T-helper 1 cell treated with Interleukin-12 subunit alpha and Interleukin-12 subunit beta and Interleukin-4 antibody, amounts not matched to agents 30 μg/mL and 1 μg/mL, for 36 hours (primary cell): Measurements from ENCODE around the gene POLE.
A peak's percentile ranks its signal among the peaks of the same experiment; 100 is the strongest.

ENCODE experiments used
- H3K27ac Mint-ChIP-seq: one replicate; pipeline ENCODE4 v1.8.0; 2021; ENCODE audit warnings: mild to moderate bottlenecking, mixed read lengths
- H3K27me3 Mint-ChIP-seq: one replicate; pipeline ENCODE4 v1.8.0; 2021; ENCODE audit warnings: low read depth, mixed read lengths
- H3K36me3 Mint-ChIP-seq: one replicate; pipeline ENCODE4 v1.8.0; 2021; ENCODE audit warnings: low read depth, mixed read lengths
- H3K4me1 Mint-ChIP-seq: one replicate; pipeline ENCODE4 v1.8.0; 2021; ENCODE audit warnings: low read depth, mixed read lengths
- H3K4me3 Mint-ChIP-seq: one replicate; pipeline ENCODE4 v1.8.0; 2021; ENCODE audit warnings: mild to moderate bottlenecking, moderate library complexity, mixed read lengths
- H3K9me3 Mint-ChIP-seq: one replicate; pipeline ENCODE4 v1.8.0; 2021; ENCODE audit warnings: mixed read lengths

Gene POLE

DNA sequence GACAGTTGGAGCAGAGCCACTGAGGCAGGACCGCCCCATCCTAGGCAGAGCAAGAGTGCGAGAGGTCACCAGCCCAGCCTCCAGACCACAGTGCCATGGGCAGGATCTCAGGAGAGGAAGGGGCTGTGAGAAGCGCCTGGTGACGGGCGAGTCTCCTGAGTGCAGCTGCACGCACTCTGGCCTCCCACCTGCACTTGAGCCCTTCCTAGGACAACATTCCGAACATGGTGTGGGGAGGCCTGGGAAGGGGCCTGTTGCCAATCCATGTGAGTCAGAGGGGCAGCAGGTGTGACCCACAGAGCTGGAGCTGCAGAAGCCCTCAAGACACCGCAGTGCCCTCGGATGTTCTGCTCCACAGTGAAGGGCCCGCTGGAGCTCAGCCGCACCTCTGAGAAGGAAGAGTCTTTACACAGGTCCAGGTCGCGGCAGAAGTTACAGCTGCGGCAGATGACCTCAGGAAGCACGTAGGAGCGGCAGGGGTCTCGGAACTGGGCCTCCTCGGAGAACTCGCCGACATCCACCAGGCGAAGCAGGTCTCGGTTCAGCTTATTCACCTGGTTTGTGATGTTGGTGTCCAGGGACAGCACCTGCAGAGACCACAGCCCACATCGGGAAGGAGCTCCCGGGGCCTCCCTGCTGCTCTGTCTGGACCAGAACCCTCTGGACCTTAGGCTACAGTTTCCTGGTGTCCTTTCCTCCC, 61.3 kb downstream of the POLE start:
- Mint-ChIP-seq H3K27me3 (peaks cover 2% of the 10 kb centered on the region), H3K9me3 (no peaks in the 10 kb centered on the region), H3K27ac (no peak overlapping the region), H3K4me1 (no peaks in the 10 kb centered on the region), H3K36me3 (peaks cover 24% of the 10 kb centered on the region), H3K4me3 (no peak overlapping the region)

DNA sequence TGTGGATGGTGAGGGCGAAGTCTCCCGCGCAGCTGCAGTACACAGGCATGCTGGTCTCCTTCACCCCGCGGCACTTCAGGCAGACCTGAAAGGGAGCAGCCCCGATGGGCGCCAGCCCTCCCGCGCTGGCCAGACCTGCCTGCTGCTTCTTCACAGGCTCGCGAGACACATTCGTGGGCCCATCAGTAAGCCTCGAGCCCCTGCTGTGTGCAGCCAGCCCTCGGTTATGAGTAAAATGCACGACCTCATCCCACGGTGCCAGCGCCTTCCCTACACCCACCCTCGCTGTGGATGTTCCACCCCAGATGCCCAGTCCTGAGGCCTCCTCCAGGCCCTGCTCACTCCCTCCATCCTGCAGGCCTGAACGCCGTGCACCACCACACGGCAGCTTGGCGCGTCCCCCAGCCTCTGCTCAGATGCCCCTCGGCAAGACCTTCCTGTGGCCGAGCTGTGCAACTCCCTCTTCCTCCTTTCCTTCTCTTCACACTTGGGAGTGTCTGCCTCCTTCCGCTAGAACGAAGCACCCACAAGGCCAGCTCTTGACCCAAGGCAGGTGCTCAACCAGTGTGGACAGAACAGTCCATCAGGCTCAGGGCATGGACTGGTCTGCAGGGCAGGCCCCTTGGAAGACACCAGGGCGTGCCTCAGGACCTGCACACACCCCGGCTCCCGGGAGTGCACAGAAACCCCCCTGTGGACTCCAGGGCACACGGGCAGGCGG, 62.1 kb downstream of the POLE start:
- Mint-ChIP-seq H3K4me1 (no peaks in the 10 kb centered on the region), H3K4me3 (no peak overlapping the region), H3K9me3 (no peaks in the 10 kb centered on the region), H3K36me3 (peaks cover 19% of the 10 kb centered on the region), H3K27me3 (peaks cover 9% of the 10 kb centered on the region), H3K27ac (no peak overlapping the region)

DNA sequence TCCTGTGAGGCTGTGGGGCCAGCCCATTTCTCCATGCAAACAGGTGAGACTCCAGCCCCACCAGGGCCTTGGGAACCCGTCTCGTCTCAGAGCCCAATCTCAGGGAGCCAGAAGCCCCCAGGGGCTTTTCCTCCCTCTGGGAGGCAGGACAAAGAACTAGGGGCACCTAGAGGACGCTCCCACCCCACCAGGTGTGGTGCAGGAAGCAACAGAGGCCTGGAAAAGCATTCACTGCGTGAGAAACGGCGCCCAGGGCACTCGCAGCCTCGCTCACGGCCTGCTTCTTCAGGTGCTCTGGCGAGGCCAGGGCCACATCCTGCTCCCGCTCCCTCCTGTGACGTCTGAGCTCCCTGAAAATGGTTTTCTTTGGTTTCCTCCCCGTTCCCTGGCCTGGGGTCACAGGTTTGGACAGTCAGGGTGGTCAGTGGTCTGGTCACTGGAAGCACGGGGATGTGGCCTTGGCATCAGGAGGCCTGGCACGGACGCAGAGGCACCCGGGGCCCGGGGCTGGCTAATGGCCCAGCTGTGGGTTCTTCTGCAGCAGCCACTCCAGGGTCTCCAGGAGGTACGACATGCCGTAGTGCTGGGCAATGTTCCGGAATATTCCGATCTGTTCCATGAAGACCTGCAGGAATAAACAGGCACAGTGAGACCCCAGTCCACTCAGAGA, 62.8 kb downstream of the POLE start:
- H3K4me3 Mint-ChIP-seq, result no peak overlapping the region
- peaks cover 12% of the 10 kb centered on the region for H3K36me3 Mint-ChIP-seq
- H3K27ac Mint-ChIP-seq, result no peak overlapping the region
- H3K4me1 Mint-ChIP-seq, result no peaks in the 10 kb centered on the region
- H3K27me3 Mint-ChIP-seq, result peaks cover 10% of the 10 kb centered on the region
- H3K9me3 Mint-ChIP-seq, result no peaks in the 10 kb centered on the region

DNA sequence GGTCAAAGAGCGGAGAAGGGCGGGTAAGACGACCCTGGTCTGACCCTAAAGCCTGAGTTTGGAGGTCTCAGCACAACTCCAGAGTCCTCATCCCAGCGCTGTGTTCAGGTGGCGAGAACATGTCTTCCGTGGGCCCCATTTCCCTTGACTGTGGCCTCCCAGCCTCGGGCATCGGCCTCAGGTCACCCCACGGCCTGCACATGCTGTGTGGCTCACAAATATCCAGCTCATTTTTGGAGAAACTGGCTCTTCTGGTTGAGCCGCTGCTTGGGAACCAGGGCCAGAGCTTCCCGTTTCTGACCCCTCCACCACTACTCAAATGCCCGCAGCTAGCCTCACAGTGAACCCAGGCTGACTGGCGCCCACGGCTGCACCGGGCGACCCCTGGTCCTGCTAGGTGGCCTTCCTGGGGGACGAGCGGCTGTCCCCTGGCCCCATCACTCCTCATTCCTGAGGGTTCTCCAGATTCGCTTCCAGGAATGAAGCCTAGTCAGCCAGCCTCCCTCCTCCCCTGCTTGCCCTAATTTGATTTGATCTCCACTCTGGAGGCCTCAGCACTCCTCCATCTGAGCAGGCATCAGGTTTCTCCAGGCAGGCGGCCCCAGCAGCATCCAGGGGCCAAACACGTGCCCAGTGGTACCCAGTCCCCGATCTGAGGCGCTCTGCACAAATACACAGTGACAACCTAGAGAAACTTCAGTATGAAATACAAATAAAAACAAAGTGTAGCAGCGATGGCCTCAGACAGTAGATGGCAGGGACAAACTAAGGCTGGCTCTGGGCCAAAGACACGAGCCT, 63.9 kb downstream of the POLE start:
- Mint-ChIP-seq H3K4me3 (no peak overlapping the region), H3K36me3 (peaks cover 7% of the 10 kb centered on the region), H3K4me1 (no peaks in the 10 kb centered on the region), H3K27me3 (peaks cover 11% of the 10 kb centered on the region), H3K27ac (peak overlapping the region; percentile 63), H3K9me3 (no peaks in the 10 kb centered on the region)

DNA sequence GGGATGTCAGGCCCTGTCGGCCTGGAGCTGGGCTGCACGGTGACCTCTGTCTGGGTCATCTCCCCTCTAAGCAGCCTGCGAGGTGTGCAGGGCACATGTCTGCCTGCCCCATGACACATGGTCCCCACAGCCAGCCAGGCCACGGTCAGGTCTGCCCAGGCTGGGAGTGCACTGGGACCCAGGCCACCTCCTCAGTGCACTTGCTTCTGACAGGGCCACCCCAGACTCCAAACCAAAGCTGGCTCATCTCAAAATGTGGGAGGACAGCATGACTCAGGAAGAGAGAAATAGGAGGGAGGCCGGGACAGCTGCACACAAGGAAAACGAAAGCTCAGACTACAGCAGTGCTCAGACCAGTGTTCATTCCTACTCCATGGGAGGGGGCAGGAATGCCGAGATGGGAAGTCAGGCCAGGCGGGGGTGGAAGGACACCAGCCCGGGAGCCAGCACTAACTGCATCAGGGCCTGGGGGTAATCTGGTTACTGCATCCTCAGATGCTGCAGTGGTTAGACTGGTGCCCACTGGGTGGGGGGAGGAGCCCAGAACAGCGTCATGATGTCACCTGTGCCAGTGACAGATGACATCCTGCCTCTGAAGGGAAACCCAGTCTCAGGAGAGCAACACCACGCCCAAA, 64.6 kb downstream of the POLE start:
- H3K27me3 Mint-ChIP-seq, result peaks cover 18% of the 10 kb centered on the region
- peaks cover 3% of the 10 kb centered on the region for H3K9me3 Mint-ChIP-seq
- no peaks in the 10 kb centered on the region for H3K4me1 Mint-ChIP-seq
- H3K36me3 Mint-ChIP-seq, result peaks cover 10% of the 10 kb centered on the region
- no peak overlapping the region for H3K4me3 Mint-ChIP-seq
- H3K27ac Mint-ChIP-seq, result no peak overlapping the region

DNA sequence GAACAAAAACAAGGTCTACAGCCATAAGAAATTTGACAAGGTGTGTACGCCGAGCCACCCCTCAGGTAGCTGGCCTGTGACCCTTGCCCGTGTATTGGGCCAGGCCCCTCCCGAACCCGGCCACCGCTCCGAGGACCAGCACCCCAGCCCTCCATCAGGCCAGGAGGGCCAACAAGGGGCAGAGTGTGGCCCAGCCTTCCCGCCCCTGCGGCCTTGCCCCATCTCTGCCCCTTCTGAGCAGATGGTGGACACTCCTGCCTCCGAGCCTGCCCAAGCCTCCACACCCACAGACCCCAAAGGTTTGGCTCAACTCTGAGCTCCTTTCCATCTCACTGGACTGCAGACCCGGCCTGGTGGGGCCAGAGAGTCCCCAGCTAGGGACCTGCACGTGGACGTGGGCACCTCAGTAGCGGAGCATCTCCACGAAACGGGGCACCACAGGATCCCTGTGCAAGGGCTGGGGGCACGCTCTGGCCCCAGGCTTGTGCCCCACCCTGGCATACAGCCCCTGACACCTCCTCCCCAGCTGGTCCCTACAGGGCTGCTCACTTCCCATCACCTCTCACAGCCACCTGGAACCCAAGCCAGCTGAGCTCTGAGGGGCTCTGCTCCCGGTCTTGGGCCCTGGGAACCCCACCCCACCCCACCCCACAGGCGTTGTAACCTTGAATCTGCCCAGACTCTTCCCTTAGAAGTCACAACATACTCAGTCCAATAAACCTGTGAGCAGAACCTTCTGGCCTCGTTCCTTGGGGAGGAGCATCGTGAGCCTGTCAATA, 65.3 kb downstream of the POLE start:
- Mint-ChIP-seq H3K4me1 (no peaks in the 10 kb centered on the region), H3K27ac (no peak overlapping the region), H3K36me3 (peaks cover 10% of the 10 kb centered on the region), H3K4me3 (no peak overlapping the region), H3K9me3 (peaks cover 4% of the 10 kb centered on the region), H3K27me3 (peaks cover 24% of the 10 kb centered on the region)

DNA sequence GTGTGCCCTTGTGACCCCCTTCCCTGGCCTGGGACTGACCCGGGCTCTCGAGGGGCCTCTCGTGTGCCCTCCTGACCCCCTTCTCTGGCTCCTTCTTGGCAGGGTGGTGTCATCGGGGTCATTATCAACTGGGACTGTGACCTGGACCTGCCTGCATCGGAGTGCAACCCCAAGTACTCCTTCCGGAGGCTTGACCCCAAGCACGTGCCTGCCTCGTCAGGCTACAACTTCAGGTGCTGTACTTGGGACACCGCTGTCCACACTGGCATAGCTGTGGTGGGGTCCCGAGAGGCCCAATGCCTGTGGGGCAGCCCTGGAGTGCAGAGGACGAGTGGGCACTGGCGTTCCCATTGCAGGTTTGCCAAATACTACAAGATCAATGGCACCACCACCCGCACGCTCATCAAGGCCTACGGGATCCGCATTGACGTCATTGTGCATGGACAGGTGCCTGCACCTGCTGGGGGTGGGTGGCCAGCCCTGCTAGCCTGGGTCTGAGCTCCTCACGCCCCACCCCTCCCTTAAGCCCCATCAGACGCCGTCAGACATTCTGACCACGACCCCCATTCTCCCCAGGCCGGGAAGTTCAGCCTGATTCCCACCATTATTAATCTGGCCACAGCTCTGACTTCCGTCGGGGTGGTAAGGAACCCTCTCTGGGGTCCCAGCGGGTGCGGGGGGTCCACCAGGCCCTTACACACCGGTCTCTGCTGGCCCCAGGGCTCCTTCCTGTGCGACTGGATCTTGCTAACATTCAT, 66.1 kb downstream of the POLE start:
- peaks cover 10% of the 10 kb centered on the region for H3K36me3 Mint-ChIP-seq
- H3K4me3 Mint-ChIP-seq, result no peak overlapping the region
- no peak overlapping the region for H3K27ac Mint-ChIP-seq
- H3K27me3 Mint-ChIP-seq, result peaks cover 28% of the 10 kb centered on the region
- peaks cover 4% of the 10 kb centered on the region for H3K9me3 Mint-ChIP-seq
- H3K4me1 Mint-ChIP-seq, result no peaks in the 10 kb centered on the region

DNA sequence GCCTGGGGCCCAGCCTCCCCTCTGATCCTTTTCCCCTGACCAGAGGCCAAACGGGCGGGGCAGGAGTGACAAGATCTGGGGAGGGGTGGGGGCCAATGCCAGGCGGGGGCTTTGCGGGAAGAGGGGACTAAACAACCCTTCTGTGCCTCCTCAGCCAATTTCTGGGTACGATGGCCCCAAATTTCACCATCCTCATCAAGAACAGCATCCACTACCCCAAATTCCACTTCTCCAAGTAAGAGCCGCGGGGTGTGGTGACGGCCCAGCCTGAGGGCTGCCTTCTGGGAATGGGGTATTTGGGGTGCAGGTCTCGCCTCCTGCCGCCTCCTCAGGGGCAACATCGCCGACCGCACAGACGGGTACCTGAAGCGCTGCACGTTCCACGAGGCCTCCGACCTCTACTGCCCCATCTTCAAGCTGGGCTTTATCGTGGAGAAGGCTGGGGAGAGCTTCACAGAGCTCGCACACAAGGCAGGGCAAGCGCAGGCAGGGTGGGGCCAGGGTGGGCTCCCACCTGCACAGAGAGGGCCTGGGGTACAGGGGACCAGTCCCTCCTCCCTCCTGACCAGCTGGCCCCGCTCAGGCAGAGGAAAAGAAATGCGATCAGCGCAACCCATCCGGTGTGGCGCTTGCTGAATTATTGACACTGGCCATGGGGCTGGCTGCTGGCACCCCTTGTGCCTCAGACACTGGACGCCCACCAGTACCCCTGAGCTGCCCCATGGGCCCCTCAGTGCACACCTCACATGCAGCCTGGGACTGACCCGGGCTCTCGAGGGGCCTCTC, 66.8 kb downstream of the POLE start:
- no peak overlapping the region for H3K4me3 Mint-ChIP-seq
- no peak overlapping the region for H3K27ac Mint-ChIP-seq
- peaks cover 4% of the 10 kb centered on the region for H3K9me3 Mint-ChIP-seq
- H3K36me3 Mint-ChIP-seq, result peaks cover 7% of the 10 kb centered on the region
- H3K27me3 Mint-ChIP-seq, result peaks cover 28% of the 10 kb centered on the region
- H3K4me1 Mint-ChIP-seq, result no peaks in the 10 kb centered on the region

DNA sequence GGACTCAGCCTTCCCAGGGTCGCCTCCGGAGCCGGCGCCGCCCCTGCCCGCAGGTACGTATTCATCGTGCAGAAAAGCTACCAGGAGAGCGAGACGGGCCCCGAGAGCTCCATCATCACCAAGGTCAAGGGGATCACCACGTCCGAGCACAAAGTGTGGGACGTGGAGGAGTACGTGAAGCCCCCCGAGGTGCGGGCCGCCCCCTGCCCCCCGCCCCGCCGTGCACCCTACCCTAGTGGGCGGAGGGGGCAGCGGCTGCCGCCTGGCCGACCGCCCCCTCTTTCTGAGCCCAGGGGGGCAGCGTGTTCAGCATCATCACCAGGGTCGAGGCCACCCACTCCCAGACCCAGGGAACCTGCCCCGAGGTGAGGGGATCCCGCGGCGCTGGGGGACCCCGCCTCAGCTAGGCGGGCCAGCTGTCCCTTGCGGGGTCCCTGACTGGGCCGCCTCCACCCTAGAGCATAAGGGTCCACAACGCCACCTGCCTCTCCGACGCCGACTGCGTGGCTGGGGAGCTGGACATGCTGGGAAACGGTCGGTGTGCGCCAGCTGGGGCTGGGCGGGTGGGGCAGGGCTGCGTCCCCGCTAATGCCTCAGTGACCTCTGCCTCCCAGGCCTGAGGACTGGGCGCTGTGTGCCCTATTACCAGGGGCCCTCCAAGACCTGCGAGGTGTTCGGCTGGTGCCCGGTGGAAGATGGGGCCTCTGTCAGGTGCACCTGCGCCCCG, 67.6 kb downstream of the POLE start:
- Mint-ChIP-seq H3K9me3 (peaks cover 4% of the 10 kb centered on the region), H3K27me3 (peaks cover 33% of the 10 kb centered on the region), H3K4me1 (peaks cover 5% of the 10 kb centered on the region), H3K36me3 (peaks cover 5% of the 10 kb centered on the region), H3K27ac (no peak overlapping the region), H3K4me3 (no peak overlapping the region)

DNA sequence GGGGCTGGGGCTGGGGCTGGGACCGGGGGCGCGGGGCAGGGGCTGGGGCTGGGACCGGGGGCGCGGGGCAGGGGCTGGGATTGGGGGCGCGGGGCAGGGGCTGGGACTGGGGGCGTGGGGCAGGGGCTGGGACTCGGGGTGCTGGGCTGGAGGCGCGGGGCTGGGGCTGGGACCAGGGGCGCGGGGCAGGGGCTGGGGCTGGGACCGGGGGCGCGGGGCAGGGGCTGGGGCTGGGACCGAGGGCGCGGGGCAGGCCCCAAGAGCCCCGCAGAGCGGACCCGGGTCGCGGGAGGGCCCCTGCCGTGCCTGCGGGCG, 68.1 kb downstream of the POLE start:
- Mint-ChIP-seq H3K27me3 (peaks cover 33% of the 10 kb centered on the region), H3K4me1 (peaks cover 5% of the 10 kb centered on the region), H3K36me3 (peaks cover 5% of the 10 kb centered on the region), H3K9me3 (peaks cover 4% of the 10 kb centered on the region), H3K4me3 (no peak overlapping the region), H3K27ac (no peak overlapping the region)

DNA sequence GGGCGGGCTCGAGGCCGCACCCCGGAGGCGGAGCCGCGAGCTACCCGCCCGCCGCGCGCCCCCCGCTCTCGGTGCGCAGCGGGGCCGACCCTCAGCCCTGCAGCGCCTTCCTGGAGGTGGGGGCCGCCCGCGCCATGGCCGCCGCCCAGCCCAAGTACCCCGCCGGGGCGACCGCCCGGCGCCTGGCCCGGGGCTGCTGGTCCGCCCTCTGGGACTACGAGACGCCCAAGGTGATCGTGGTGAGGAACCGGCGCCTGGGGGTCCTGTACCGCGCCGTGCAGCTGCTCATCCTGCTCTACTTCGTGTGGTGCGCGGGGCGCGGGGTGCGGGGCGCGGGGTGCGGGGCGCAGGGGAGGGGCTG, 68.5 kb downstream of the POLE start, which contains the start of gene P2RX2:
TSS of gene P2RX2 (plus strand) at position 94 of the 361 bp plus-strand sequence. CDS start at position 135, 41 bp downstream.
- peaks cover 5% of the 10 kb centered on the region for H3K36me3 Mint-ChIP-seq
- peaks cover 5% of the 10 kb centered on the region for H3K4me1 Mint-ChIP-seq
- peak within 1 kb of the TSS; percentile 8 for H3K27ac Mint-ChIP-seq
- no peak within 1 kb of the TSS for H3K4me3 Mint-ChIP-seq
- H3K9me3 Mint-ChIP-seq, result peaks cover 4% of the 10 kb centered on the region
- H3K27me3 Mint-ChIP-seq, result peaks cover 33% of the 10 kb centered on the region
